ENCODE results near the gene PRMT3. TPM values are rescaled to one million over a fixed set of nuclear protein-coding genes. Genes with fewer than 3 reads are reported as not detected.
A peak's percentile ranks its signal among the peaks of the same experiment; 100 is the strongest.

Gene PRMT3
- total RNA-seq, 1 experiment from 2014 or later, result 23.6 TPM

- Histone ChIP-seq H3K4me1 (replicated peaks; ENCODE audit: insufficient read depth) (no peaks in the 10 kb centered on the region), H3F3A (ENCODE audit: insufficient read depth, low read depth) (no peaks in the 10 kb centered on the region), H3K27me3 (ENCODE audit: insufficient read depth, low read depth) (no peaks in the 10 kb centered on the region), H3K36me3 (ENCODE audit: low read depth) (peaks cover 22% of the 10 kb centered on the region), H2AFZ (no peak overlapping the region), H3K9me2 (ENCODE audit: insufficient read depth) (no peaks in the 10 kb centered on the region), H3K79me2 (ENCODE audit: low read depth) (no peaks in the 10 kb centered on the region), H4K20me1 (ENCODE audit: insufficient read depth) (no peaks in the 10 kb centered on the region), H3K4me2 (no peak overlapping the region), H3K4me3 (no peak overlapping the region), H3K9me3 (ENCODE audit: insufficient read depth, low read depth) (no peaks in the 10 kb centered on the region), H3K27ac (no peak overlapping the region)
- intact Hi-C loops (cut with micrococcal nuclease; ENCODE audit: unreplicated experiment), result no loop called here
- no TSS peak for BruUV-seq (replicated peaks)
- TF ChIP-seq EZH2 (IDR thresholded peaks at IDR 0.05; ENCODE audit: low read depth) (no peak), CTCF (conservative IDR thresholded peaks at IDR 0.05) (no peak)
- no peak for DNase-seq
- CTCF ChIA-PET, result no interaction called here
- POLR2A ChIA-PET (ENCODE audit: unreplicated experiment), result no interaction called here
Observed at GRCh38 chr11:20403059-20403458, 15.5 kb downstream of the PRMT3 start.

GRCh38 chr11:20406484-20406883 is 19.0 kb downstream of the PRMT3 start:
- no peaks in the 10 kb centered on the region for H3K9me3 ChIP-seq (ENCODE audit: insufficient read depth, low read depth)
- intact Hi-C loops (cut with micrococcal nuclease; ENCODE audit: unreplicated experiment), result no loop called here
- TF ChIP-seq EZH2 (IDR thresholded peaks at IDR 0.05; ENCODE audit: low read depth) (no peak), CTCF (conservative IDR thresholded peaks at IDR 0.05) (no peak)
- DNase-seq, result no peak
- no peaks in the 10 kb centered on the region for H3F3A ChIP-seq (ENCODE audit: insufficient read depth, low read depth)
- H2AFZ ChIP-seq, result no peak overlapping the region
- H3K27me3 ChIP-seq (ENCODE audit: insufficient read depth, low read depth), result no peaks in the 10 kb centered on the region
- no TSS peak for BruUV-seq (replicated peaks)
- H3K79me2 ChIP-seq (ENCODE audit: low read depth), result no peaks in the 10 kb centered on the region
- POLR2A ChIA-PET (ENCODE audit: unreplicated experiment), result no interaction called here
- H3K4me2 ChIP-seq, result no peak overlapping the region
- H3K36me3 ChIP-seq (ENCODE audit: low read depth), result peaks cover 26% of the 10 kb centered on the region
- H3K4me1 ChIP-seq (replicated peaks; ENCODE audit: insufficient read depth), result no peaks in the 10 kb centered on the region
- H3K9me2 ChIP-seq (ENCODE audit: insufficient read depth), result no peaks in the 10 kb centered on the region
- 0 out of 2 replicates have a peak overlapping the region, but pooled peaks have one; percentile 11 for H3K27ac ChIP-seq
- CTCF ChIA-PET, result no interaction called here
- no peaks in the 10 kb centered on the region for H4K20me1 ChIP-seq (ENCODE audit: insufficient read depth)
- H3K4me3 ChIP-seq, result no peak overlapping the region

- no peaks in the 10 kb centered on the region for H3F3A ChIP-seq (ENCODE audit: insufficient read depth, low read depth)
- H2AFZ ChIP-seq, result no peak overlapping the region
- no peaks in the 10 kb centered on the region for H3K4me1 ChIP-seq (replicated peaks; ENCODE audit: insufficient read depth)
- no peak overlapping the region for H3K27ac ChIP-seq
- POLR2A ChIA-PET (ENCODE audit: unreplicated experiment), result no interaction called here
- TF ChIP-seq EZH2 (IDR thresholded peaks at IDR 0.05; ENCODE audit: low read depth) (no peak), CTCF (conservative IDR thresholded peaks at IDR 0.05) (no peak)
- peaks cover 5% of the 10 kb centered on the region; the same call in 1 of the 2 replicates for H4K20me1 ChIP-seq (ENCODE audit: insufficient read depth)
- intact Hi-C loops (cut with micrococcal nuclease; ENCODE audit: unreplicated experiment), result no loop called here
- peaks cover 26% of the 10 kb centered on the region for H3K36me3 ChIP-seq (ENCODE audit: low read depth)
- H3K27me3 ChIP-seq (ENCODE audit: insufficient read depth, low read depth), result no peaks in the 10 kb centered on the region
- H3K4me2 ChIP-seq, result no peak overlapping the region
- H3K9me2 ChIP-seq (ENCODE audit: insufficient read depth), result no peaks in the 10 kb centered on the region
- H3K9me3 ChIP-seq (ENCODE audit: insufficient read depth, low read depth), result no peaks in the 10 kb centered on the region
- no peaks in the 10 kb centered on the region for H3K79me2 ChIP-seq (ENCODE audit: low read depth)
- no peak overlapping the region for H3K4me3 ChIP-seq
- DNase-seq, result no peak
- no TSS peak for BruUV-seq (replicated peaks)
- CTCF ChIA-PET, result no interaction called here
Observed at GRCh38 chr11:20407344-20407743, 19.8 kb downstream of the PRMT3 start.

All from PC-9 (cell line).